ENCODE data around the gene DTNA.

The DTNA gene

DNA sequence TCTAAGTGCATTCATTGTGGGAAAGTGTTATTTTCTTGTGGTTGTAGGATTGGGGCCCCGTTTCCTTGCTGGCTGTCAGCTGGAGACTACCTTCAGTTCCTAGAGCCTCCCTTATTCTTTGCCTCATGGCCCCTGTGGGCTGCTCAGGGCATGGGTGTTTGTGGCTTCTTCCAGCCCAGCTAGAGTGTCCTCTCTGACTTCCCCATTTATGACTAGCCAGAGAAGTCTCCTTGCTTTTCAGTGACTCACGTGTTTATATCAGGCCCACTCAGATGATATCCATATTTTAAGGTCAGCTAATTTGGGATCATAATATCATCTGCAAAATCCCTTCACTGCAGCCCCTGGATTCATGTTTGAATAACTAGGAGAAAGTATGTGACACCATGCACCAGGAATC, 62.8 kb downstream of the DTNA start:
- DNase-seq (ENCODE audit: low read depth), result no peak

DNA sequence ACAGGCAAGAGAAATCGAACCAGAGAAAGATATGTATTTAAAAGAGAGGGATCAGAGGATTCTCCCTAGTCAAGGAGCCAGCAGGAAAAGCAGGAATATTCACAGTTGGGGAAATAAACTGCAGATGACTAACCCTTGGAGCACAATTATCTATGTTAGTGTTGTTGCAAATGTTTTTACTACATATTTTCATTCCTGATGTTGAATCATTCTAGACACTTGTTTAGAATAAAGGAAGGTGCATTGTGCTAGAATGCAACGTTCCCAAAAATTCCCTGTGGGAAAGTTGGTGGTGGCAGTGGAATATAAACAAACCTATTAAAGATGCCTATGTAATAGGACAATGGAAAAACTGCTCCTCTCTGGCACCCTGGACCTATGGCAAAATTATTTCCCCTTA, 63.3 kb downstream of the DTNA start:
- no peak for DNase-seq (ENCODE audit: low read depth)

DNA sequence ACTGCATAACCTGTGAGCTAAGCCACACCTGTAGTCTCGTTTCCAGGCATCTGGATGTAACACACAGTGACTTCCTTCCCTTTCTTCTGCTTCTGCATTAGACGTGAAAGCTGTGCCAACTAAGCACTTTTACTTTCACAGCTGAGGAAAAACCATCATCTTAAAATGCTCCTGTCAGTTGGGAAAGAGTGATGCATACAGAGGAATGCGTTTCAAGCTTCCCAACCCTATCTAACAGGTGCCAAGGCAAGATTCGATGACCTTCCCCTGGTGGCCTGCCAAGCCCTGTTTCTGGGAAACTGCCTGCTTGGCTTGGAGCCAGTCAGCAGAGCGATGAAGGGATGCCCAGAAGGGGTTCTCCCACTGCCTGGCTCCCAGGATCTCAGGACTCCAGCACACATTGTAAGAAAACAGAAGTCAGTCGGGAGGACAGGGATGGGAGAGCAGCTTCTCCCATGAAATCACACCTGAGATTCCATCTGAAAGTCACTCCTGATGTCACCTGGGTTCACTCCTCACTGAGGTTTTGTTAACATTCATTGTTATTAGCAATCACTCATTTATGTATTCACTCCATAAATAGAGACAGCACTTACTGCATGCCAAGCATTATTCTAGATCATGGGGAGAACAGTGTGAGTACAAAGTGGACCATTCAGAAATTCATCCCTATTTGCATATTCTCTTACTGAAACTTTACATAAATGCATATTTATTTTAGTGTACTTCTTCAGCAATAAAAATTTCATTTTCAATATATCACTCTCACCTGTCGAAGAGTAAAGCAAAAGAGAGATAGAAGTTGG, 64.1 kb downstream of the DTNA start:
- DNase-seq (ENCODE audit: low read depth), result no peak

DNA sequence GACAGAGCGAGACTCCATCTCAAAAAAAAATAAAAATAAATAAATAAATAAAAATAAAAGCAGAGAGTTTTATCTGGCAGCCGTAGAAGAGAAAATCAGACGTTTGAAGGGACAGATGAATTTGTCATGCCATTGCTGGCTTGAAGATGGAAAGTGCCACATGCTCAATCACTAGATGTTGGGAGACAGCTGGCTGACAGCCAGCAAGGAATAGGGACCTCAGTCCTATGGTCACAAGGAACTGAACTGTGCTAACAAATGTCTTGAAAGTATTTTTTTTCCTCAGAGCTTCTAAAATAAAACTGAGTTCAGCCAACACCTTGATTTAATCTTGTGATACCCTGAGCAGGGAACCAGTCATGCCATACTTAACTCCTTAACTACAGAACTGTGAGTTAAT, 65.4 kb downstream of the DTNA start:
- DNase-seq (ENCODE audit: low read depth), result no peak

DNA sequence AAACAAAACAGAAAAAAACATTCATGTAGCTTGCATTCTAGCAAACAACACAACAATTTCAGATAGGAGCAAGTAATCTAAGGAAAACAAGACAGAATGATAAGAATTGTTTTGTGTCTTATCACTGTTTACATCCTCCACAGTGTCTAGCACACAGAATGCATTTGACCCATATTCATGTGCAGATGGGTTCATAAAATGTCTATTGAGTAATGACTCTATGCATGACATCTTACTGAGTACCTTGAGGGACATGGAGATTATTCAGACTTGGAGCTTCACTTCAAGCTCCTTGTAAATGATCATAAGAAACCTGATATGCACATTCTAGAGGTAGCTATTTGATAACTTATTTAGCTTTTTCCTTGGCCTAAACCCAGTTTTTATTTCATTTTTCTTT, 69.0 kb downstream of the DTNA start:
- no peak for DNase-seq (ENCODE audit: low read depth)

DNA sequence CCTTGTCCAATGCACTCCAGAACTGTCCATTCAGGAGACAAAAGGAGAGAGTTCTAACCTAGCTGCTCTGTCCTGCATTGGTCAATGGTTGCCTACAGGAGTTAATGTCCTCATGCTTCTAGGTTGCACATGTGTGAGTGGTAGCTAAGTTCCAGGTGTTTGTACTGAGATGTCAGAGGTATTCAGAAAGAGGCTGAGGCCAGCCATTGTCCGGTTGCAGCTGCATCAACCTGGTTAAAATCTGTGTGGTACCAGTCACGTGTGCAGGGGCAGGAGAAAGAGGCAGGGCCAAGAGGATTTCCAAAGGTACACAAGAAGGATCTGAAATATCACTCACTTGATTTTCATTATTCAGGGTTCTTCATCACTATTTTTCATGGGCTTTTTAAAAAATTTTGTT, 70.8 kb downstream of the DTNA start:
- DNase-seq (ENCODE audit: low read depth), result no peak

DNA sequence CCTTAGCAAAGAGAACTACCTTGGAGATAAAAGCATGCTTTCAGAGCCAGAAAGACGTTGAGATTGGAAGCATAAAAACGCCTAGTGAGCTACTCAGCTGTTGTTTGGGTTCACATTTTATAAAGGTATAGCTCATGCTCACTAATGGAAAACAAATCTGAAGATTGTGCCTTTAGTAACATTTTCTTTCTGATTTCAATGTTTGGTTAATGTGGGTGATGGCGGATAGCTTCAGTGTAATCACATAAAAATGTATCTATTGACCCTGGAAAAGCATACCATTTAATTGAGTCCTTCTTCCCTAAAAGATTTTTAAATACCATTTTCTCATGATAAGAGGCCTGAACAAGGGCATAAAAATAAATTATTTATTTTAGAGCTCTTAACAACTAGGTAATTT, 73.4 kb downstream of the DTNA start:
- no peak for DNase-seq (ENCODE audit: low read depth)

DNA sequence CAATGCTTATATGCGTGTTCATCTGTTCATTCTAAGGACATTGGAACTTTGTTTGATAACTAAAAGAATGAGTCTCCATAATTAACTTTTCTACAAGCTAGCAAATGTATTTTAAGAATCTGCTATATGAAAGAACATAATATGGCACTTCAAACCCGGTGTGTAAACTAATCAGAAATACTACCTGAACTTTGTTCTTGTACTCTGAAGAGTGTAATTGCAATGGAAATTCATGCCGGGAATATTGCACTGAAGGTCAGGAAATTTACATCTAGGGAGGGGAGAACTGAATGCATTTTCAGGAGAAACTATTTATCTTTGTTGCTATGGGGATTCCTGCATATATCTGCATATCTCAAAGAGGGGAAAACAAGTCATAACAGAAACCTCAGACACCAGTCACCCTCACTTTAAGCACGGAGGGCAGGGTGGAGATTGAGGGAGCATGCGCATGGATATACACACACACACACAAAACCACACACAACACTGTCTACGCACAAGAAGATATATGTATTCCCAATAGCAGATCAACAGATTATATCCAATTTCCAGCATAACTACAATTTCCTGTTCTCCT, 76.2 kb downstream of the DTNA start:
- no peak for DNase-seq (ENCODE audit: low read depth)

DNA sequence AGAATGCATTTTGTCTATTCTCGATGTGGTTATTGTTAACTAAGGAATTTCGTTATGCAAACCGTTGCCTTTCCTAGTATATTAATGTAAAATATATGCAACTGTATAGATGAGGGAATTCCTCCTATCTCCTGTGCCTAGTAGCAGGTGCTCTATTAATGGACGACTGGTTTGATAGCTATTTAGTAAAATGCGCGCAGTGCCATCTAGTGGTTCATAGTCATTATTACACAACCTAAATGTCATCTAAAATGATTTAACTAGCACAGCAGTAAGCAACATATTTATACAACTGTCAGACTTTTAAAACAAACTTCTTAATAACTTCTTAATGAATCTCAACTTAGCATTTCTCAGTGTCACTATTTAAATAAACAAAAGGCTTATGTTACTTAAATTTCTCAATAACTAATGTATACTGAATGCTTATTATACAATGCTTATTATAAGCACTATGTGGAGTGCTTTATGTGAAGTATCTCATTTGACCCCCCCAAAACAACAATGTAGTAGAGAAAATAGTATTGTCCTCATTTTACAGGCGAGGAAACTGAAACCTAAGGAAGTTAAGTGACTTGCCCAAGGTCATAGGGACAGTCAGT, 77.9 kb downstream of the DTNA start:
- no peak for DNase-seq (ENCODE audit: low read depth)

DNA sequence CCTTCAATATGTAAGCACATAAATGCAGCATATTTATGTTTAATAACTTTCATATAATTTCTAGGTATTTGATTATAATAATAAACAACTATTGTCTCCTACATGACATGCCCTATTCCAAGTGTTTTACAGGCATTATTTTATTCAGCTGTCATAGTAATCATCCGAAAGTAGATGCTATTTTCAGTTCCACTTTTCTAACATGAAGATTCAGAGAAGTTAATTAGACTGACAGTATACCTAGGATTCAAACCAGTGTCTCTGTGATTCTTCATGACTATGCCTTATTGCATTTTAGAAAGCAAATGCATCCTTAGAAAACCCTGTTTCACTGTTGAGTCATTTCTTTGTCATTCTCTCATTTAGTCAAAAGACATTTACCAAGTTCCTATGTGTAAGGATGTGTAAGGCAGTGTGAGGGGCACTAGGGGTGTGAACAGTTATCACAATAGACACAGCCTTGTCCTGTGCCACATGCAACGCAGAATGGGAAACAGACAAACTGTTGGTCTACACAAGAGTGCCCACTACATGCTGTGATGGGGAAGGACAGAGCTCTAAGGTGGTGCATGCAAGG, 79.8 kb downstream of the DTNA start:
- DNase-seq (ENCODE audit: low read depth), result no peak

DNA sequence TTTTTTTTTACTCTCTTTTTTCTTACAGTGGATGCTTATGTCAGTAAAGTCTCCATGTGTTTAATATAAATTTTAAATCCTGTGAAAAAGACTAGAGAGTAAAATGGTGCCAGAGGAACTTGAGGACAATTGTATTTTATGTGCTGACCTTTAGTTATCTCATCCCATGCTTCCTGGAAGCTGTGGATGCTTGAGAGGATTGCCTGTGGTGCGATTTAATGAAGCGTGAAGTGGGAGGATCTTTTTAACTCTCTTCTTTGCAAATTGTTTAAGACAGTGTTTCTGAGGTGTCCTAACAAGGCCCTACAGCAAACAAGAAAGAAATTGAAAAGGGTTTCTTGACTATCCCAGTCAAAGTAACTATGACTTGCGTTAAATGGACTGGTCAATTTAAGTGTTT, 84.2 kb downstream of the DTNA start:
- no peak for DNase-seq (ENCODE audit: low read depth)

DNA sequence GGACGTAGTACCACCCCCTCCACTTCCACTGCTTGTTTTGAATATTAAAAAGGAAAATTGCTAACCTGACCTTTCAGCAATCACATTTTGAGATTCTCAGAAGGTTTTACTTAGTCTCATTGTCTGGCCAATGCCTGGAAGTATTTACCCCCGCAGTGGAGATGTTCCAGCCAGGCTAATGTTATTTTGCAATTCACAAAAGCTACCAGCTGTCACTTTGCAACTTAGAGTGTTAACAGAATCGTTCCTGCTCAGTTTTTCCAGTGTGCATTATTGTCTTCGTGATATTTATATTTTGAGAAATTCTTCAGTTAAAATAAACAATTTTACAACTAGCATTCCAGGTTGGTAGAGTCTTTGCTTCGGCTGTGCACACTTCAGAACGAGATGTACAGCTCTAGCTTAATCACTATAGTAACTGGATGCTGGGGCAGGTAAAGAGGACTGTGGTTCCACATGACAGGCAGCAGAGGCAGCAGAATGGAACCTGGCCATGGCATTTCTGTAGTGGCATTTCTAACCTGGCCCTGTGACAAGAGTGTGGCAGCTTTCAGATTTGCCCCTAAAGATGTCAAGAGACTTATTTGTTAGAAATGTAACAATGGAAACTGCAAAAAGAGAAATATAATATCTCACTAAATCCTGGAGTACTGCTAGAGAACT, 85.1 kb downstream of the DTNA start:
- DNase-seq (ENCODE audit: low read depth), result no peak

DNA sequence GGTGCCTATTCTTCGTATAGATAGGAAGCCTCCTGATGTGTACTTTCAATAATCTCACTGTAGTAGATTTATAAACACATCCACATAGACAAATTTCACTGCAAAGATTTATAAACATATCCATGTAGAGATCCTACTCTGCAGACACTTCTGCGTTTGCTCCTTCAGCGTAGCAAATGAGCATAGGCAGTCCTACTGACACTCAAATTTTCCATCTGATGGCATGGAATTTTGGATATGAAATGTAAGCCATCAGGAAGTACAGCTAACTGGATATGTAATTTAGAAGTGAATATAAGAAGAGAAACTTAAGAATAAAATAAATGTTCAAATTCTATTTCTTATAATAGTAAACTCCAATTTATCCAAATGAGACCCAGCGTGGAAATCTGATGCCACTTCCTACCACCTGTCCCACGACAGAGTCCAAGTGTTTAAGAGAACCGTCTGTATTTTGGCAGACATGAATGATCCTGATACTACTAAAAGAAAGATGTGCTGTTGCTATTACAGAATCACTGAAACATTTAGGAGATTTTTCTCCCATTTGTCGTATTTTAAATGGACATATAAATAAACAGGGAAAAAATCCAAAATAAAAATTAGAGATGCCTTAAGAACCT, 86.0 kb downstream of the DTNA start:
- no peak for DNase-seq (ENCODE audit: low read depth)

DNA sequence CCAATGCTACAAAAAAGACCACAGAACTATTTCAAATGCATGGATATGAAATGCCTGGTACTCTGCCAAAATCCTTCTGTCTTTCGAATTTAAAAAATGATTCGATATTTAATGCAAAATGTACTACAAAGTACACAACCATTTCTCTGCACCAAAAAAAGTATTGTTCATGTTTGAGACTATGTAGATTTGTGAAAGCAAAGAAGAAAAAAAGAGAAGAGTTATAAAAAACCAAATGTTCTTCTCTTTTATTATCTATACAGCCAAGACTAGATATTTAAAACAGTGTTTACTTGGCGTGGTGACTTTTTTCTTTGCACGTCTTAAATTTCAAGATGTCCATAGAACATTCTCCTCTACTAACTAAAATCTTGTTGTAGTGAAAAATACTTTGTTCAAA, 89.2 kb downstream of the DTNA start:
- no peak for DNase-seq (ENCODE audit: low read depth)

DNA sequence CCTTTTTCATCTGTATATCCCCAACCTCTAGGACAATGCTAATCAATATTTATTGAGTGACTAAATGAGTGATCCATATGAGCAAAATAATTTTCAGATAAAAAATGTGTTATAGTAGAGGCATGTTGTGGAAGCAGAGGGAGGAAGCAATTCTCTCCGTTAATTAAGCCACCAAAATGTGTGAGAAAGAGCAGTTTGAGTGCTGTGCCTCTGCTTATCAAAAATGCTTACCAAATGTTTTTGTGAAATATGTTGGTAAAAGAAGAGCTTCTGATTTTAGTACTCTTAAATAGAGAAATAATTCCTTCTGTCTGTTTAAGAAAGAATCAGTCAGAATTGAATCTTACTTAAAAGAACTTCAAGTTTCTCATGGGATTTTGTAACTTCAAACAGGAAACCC, 90.3 kb downstream of the DTNA start:
- no peak for DNase-seq (ENCODE audit: low read depth)

DNA sequence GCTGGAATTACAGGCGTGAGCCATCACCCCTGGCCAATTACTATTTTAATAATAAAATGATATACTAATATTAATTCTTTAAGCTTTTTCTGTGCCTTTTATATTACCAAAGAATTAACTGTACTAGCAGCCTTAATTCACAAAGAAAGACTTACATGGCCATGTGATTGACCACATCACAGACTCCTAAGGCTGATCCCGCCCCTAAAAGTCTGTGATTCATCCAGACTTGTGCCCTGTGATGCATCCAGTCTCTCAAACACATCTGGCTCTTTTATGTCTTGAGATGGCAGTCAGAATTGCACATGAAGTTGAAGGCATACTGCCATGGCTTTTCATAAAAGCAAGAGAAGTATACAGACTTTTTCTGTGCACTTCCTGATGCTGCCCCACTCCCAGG, 91.7 kb downstream of the DTNA start:
- DNase-seq (ENCODE audit: low read depth), result no peak

DNA sequence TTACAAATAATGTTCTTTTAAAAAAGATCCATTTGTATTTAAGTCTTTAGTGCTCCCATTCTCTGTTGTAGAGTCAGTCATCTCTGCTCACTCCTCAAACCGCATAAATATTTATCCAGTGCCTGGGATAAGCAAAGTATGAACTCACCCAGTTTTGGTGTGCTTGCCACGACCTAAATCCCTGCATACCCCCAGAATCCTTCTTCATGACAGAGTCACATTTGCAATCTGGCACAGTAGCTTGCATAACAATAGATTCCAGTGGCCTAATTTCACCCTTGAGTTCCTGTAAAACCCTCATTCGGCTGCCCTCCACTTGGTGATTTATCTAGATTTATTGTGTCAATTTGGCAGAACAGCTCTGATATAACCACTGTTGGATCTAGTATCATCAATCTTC, 92.9 kb downstream of the DTNA start:
- DNase-seq (ENCODE audit: low read depth), result no peak

DNA sequence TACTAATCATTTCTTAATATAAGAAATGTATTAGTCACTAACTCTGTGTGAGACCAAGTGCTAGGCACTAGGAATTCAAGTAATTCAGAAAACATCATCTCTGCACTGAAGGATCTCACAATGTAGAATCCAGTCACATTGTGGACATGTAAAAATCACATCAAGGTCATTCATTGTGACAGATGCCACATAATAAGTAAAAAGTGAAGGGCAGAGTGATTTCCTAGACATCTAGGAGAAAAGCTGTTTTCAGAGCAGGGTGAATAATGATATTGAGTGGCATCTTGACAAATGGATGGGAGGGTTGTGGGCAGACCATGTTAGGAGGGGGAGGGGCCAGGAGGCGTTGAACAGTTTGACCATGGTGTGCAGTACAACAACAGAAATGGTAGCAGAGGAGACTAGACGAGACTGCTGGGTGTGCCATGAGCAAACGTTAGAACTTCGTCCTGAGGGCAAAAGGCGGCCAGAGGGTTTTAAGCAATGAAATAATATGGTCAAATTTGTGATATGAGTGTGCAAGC, 93.8 kb downstream of the DTNA start:
- DNase-seq (ENCODE audit: low read depth), result no peak

DNA sequence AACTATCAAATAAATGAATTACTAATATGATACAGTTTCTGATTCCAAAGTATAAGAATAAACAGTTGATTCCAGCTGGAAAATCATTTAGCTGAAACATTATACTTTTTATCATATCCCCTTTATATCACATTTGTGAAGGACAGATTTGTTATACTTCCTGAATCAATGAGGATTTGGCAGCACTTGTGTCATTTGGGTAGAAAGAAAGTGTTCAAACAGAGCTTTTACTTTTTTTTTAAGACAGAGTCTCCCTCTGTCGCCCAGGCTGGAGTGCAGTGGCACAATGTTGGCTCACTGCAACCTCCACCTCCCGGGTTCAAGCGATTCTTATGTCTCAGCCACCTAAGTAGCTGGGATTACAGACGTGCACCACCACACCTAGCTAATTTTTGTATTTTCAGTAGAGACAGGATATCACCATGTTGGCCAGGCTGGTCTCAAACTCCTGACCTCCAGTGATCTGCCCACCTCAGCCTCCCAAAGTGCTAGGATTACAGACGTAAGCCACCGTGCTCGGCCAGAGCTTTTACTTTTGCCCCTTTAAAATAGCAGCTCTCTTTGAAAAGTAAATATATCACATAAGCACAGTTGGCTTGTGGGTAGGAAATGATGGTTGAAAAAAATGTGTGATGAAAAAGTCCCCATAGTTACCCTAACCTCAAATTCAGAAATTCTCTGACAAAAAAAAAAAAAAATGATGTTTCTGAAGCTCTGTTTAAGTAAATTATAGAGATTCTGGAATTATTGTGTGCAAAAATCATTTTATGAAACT, 95.2 kb downstream of the DTNA start:
- no peak for DNase-seq (ENCODE audit: low read depth)

DNA sequence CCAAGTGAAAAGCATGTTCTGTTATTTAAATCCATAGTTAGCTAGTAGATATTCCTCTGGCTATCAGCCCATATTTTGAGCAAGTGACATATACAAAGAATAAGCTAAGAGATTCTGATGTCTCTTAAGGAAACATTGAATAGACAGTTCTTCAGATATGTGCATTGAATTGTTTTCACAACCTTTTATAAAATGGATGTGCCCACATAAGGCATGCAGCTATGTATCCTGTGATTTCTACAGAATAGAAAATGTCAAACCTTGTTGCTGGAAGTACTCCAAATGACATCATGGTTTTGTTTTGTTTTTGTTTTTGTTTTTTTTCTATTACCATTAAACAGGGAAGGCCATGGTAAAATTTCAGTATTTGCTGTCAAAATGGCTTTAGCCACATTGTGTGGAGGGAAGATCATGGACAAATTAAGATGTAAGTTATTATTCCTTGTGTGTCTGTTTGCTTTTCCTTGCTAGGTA, 95.8 kb downstream of the DTNA start:
- DNase-seq (ENCODE audit: low read depth), result no peak

DNA sequence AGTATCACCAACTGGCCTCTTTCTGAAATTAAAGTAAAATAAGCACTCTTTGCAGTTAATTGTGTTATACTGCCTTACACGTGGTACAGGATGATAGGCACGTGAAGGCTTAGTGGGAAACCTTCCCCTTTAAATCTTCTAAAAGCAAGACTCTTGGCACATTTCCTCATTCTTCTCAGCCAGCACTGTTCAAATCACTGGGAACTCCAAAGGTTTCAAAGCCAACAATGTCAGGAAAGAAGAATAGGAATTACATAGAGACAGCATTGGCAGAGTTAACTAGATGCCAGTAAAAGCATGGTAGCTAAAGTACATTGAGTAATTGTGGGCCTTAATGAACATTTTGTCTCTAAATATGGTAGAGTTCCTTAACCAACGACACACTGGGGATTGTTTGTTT, 96.4 kb downstream of the DTNA start:
- DNase-seq (ENCODE audit: low read depth), result no peak
